ENCODE measurements around the gene PRR18. TPM values are rescaled to one million over a fixed set of nuclear protein-coding genes. Genes with fewer than 3 reads are reported as not detected.

The PRR18 gene
- total RNA-seq, 1 donor from 2014 or later: not detected

GRCh38 chr6:166274163-166274562 is 34.0 kb downstream of the PRR18 start:
- Histone ChIP-seq H3K4me3 (no peak overlapping the region), H3K4me1 (peaks cover 0 to 7% of the 10 kb centered on the region in 2 donors), H3K27ac (no peak overlapping the region), H3K36me3 (no peaks in the 10 kb centered on the region), H3K27me3 (no peaks in the 10 kb centered on the region), H3K9me3 (no peaks in the 10 kb centered on the region)
- no peak for DNase-seq (ENCODE audit: low spot score in 2 of 2)
- TF ChIP-seq CTCF (IDR thresholded peaks at IDR 0.05): no peak
- intact Hi-C loops (cut with DNase I): no loop called here

- no peak for TF ChIP-seq CTCF (IDR thresholded peaks at IDR 0.05)
These were observed 36.8 kb downstream of the PRR18 start for GRCh38 chr6:166271376-166271765.

GRCh38 chr6:166270706-166271375 is 37.4 kb downstream of the PRR18 start:
- Histone ChIP-seq H3K36me3 (no peaks in the 10 kb centered on the region), H3K27ac (no peak overlapping the region), H3K9me3 (no peaks in the 10 kb centered on the region), H3K27me3 (no peaks in the 10 kb centered on the region), H3K4me3 (no peak overlapping the region), H3K4me1 (no peaks in the 10 kb centered on the region)
- TF ChIP-seq CTCF (IDR thresholded peaks at IDR 0.05): no peak
- no peak for DNase-seq (ENCODE audit: low spot score in 2 of 2)
- intact Hi-C loops (cut with DNase I): no loop called here

More at GRCh38 chr6:166271376-166271765, 36.8 kb downstream of the PRR18 start:
- intact Hi-C loops (cut with DNase I): no loop called here
- no peaks in the 10 kb centered on the region for H3K27me3 ChIP-seq
- DNase-seq (ENCODE audit: low spot score in 2 of 2): no peak
- no peak overlapping the region for H3K27ac ChIP-seq
- no peak overlapping the region for H3K4me3 ChIP-seq
- H3K36me3 ChIP-seq: no peaks in the 10 kb centered on the region
- no peaks in the 10 kb centered on the region for H3K4me1 ChIP-seq
- H3K9me3 ChIP-seq: no peaks in the 10 kb centered on the region

GRCh38 chr6:166269301-166270039 is 38.7 kb downstream of the PRR18 start:
- H3K27me3 ChIP-seq: no peaks in the 10 kb centered on the region
- H3K9me3 ChIP-seq: no peaks in the 10 kb centered on the region
- intact Hi-C loops (cut with DNase I): no loop called here
- no peak overlapping the region for H3K27ac ChIP-seq
- no peak for TF ChIP-seq CTCF (IDR thresholded peaks at IDR 0.05)
- H3K4me1 ChIP-seq: no peaks in the 10 kb centered on the region
- H3K4me3 ChIP-seq: no peak overlapping the region
- H3K36me3 ChIP-seq: no peaks in the 10 kb centered on the region
- no peak for DNase-seq (ENCODE audit: low spot score in 2 of 2)

- Histone ChIP-seq H3K36me3 (no peaks in the 10 kb centered on the region), H3K27me3 (no peaks in the 10 kb centered on the region), H3K4me1 (no peaks in the 10 kb centered on the region), H3K4me3 (no peak overlapping the region), H3K27ac (no peak overlapping the region), H3K9me3 (no peaks in the 10 kb centered on the region)
- no peak for TF ChIP-seq CTCF (IDR thresholded peaks at IDR 0.05)
- DNase-seq (ENCODE audit: low spot score in 2 of 2): no peak
- intact Hi-C loops (cut with DNase I): no loop called here
These were observed 39.8 kb downstream of the PRR18 start for GRCh38 chr6:166268431-166268830.
